Smooth muscle cell (in vitro differentiated cells): Measurements from ENCODE around the gene LPCAT4. TPM values are rescaled to one million over a fixed set of nuclear protein-coding genes. Genes with fewer than 3 reads are reported as not detected.

Experiments
- DNase-seq: peaks from one replicate; lab custom pipeline; 2025; ENCODE audit not compliant: unreplicated experiment; lab: John Stamatoyannopoulos, UW
- H2AFZ ChIP-seq: fragments of 200-600 bp; sonication (generic); 2 replicates; pipeline ENCODE4 v1.6.0; 2016; ENCODE audit warnings: antibody characterized with exemption, low read depth, mild to moderate bottlenecking
- H3F3A ChIP-seq: fragments of 200-600 bp; sonication (generic); 2 replicates; pipeline ENCODE4 v1.6.0; 2017; ENCODE audit warnings: antibody characterized with exemption, low read depth
- H3K27ac ChIP-seq: fragments of 200-600 bp; sonication (generic); 2 replicates; pipeline ENCODE4 v1.5.1; 2016; ENCODE audit warnings: low read depth, mild to moderate bottlenecking
- H3K27me3 ChIP-seq: fragments of 200-600 bp; sonication (generic); 2 replicates; pipeline ENCODE4 v1.6.1; 2016; ENCODE audit warnings: low read depth, mild to moderate bottlenecking
- H3K36me3 ChIP-seq: fragments of 200-600 bp; sonication (generic); 2 replicates; pipeline ENCODE4 v1.5.1; 2016; ENCODE audit warnings: low read depth
- H3K4me1 ChIP-seq: fragments of 200-600 bp; sonication (generic); 2 replicates; pipeline ENCODE4 v1.5.1; 2016; ENCODE audit warnings: low read depth
- H3K4me2 ChIP-seq: fragments of 200-600 bp; sonication (generic); 2 replicates; pipeline ENCODE4 v1.6.0; 2016; ENCODE audit warnings: mild to moderate bottlenecking
- H3K4me3 ChIP-seq: fragments of 200-600 bp; sonication (generic); 2 replicates; pipeline ENCODE4 v1.5.1; 2016; ENCODE audit warnings: mild to moderate bottlenecking
- H3K79me2 ChIP-seq: fragments of 200-600 bp; sonication (generic); 2 replicates; pipeline ENCODE4 v1.6.0; 2016; ENCODE audit warnings: low read depth, mild to moderate bottlenecking
- H3K9ac ChIP-seq: fragments of 200-600 bp; sonication (generic); 2 replicates; pipeline ENCODE4 v1.6.0; 2016; ENCODE audit warnings: low read depth
- H3K9me3 ChIP-seq: fragments of 200-600 bp; sonication (generic); replicated peaks from 2 replicates; pipeline ENCODE4 v1.5.1; 2016; ENCODE audit warnings: low read depth
- H4K20me1 ChIP-seq: fragments of 200-600 bp; sonication (generic); 2 replicates; pipeline ENCODE4 v1.6.0; 2016; ENCODE audit warnings: low read depth
- CTCF ChIP-seq: fragments of 200-600 bp; sonication (generic); IDR thresholded peaks from 2 replicates; pipeline ENCODE4 v1.5.1; 2017; ENCODE audit warnings: borderline replicate concordance, mild to moderate bottlenecking, antibody characterized with exemption; ENCODE audit not compliant: insufficient read depth, poor library complexity, severe bottlenecking
- WGBS: methylation state at CpG from one replicate; pipeline ENCODE4 v1.1.7; 2016; ENCODE audit warnings: low lambda C conversion rate; 5-methylcytosine and 5-hydroxymethylcytosine counted together
- polyA plus RNA-seq: library from polyadenylated mRNA; unstranded; fragments of >200 nt; fragmentation: Nextera tagmentation; extraction: Ambion mirVana; gene quantifications from 2 replicates; pipeline ENCODE4 v1.2.1, GENCODE V29; 2016
- total RNA-seq: library from RNA; depleted of rRNA; stranded (reverse); fragments of >200 nt; gene quantifications from 2 replicates; pipeline ENCODE4 v1.2.3, GENCODE V29; 2014

The LPCAT4 gene
- total and polyA plus RNA-seq, 2 experiments from 2014 or later, result 10.1 to 23.2 TPM

- peak overlapping the region; percentile 82 for H3K4me3 ChIP-seq
- peak; percentile 31 for DNase-seq
- no peaks in the 10 kb centered on the region for H3K27me3 ChIP-seq
- H3K9ac ChIP-seq, result no peak overlapping the region
- no peak overlapping the region for H3K27ac ChIP-seq
- H3K4me2 ChIP-seq, result peak overlapping the region; percentile 84
- TF ChIP-seq CTCF, result no peak
- peak overlapping the region; percentile 43 for H2AFZ ChIP-seq
- 2% methylated on average over 18 of the region's 37 CpGs for WGBS
- H3F3A ChIP-seq, result no peaks in the 10 kb centered on the region
- no peaks in the 10 kb centered on the region for H3K36me3 ChIP-seq
- peaks cover 8% of the 10 kb centered on the region for H3K4me1 ChIP-seq
- H3K9me3 ChIP-seq, result no peaks in the 10 kb centered on the region
- peaks cover 4% of the 10 kb centered on the region for H4K20me1 ChIP-seq
- H3K79me2 ChIP-seq, result no peaks in the 10 kb centered on the region
These were observed 528 bp downstream of the LPCAT4 start for GRCh38 chr15:34366271-34367065.

GRCh38 chr15:34365836-34366235, 1.2 kb downstream of the LPCAT4 start:
- H3K4me2 ChIP-seq, result peak overlapping the region; percentile 84
- H3K27me3 ChIP-seq, result no peaks in the 10 kb centered on the region
- H3K4me1 ChIP-seq, result peaks cover 8% of the 10 kb centered on the region
- H2AFZ ChIP-seq, result peak overlapping the region; percentile 43
- 53% methylated on average over 5 of the region's 5 CpGs for WGBS
- DNase-seq, result no peak
- peak overlapping the region; percentile 82 for H3K4me3 ChIP-seq
- no peaks in the 10 kb centered on the region for H3F3A ChIP-seq
- H3K9me3 ChIP-seq, result no peaks in the 10 kb centered on the region
- no peaks in the 10 kb centered on the region for H3K36me3 ChIP-seq
- H3K27ac ChIP-seq, result no peak overlapping the region
- H4K20me1 ChIP-seq, result peaks cover 4% of the 10 kb centered on the region
- no peaks in the 10 kb centered on the region for H3K79me2 ChIP-seq
- TF ChIP-seq CTCF, result no peak
- H3K9ac ChIP-seq, result no peak overlapping the region

GRCh38 chr15:34365091-34365825, 1.7 kb downstream of the LPCAT4 start:
- no peaks in the 10 kb centered on the region for H3K79me2 ChIP-seq
- peak overlapping the region; percentile 84 for H3K4me2 ChIP-seq
- no peaks in the 10 kb centered on the region for H3K27me3 ChIP-seq
- peaks cover 8% of the 10 kb centered on the region for H3K4me1 ChIP-seq
- no peak for DNase-seq
- H3K9me3 ChIP-seq, result no peaks in the 10 kb centered on the region
- no peaks in the 10 kb centered on the region for H3K36me3 ChIP-seq
- H3K27ac ChIP-seq, result no peak overlapping the region
- peaks cover 4% of the 10 kb centered on the region for H4K20me1 ChIP-seq
- no peak overlapping the region for H3K9ac ChIP-seq
- no peak overlapping the region for H2AFZ ChIP-seq
- peak overlapping the region; percentile 82 for H3K4me3 ChIP-seq
- H3F3A ChIP-seq, result no peaks in the 10 kb centered on the region
- no peak for TF ChIP-seq CTCF
- WGBS, result 88% methylated on average over 16 of the region's 16 CpGs
